ENCODE data around the gene KCNH1.

GRCh38 chr1:211101481-211101880, 32.5 kb downstream of the KCNH1 start:
- TF ChIP-seq, protein P1, sequence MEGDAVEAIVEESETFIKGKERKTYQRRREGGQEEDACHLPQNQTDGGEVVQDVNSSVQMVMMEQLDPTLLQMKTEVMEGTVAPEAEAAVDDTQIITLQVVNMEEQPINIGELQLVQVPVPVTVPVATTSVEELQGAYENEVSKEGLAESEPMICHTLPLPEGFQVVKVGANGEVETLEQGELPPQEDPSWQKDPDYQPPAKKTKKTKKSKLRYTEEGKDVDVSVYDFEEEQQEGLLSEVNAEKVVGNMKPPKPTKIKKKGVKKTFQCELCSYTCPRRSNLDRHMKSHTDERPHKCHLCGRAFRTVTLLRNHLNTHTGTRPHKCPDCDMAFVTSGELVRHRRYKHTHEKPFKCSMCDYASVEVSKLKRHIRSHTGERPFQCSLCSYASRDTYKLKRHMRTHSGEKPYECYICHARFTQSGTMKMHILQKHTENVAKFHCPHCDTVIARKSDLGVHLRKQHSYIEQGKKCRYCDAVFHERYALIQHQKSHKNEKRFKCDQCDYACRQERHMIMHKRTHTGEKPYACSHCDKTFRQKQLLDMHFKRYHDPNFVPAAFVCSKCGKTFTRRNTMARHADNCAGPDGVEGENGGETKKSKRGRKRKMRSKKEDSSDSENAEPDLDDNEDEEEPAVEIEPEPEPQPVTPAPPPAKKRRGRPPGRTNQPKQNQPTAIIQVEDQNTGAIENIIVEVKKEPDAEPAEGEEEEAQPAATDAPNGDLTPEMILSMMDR (IDR thresholded peaks at IDR 0.05; ENCODE audit: insufficient read depth, low read depth, low read length) = no peak
- TF ChIP-seq EZH2 (IDR thresholded peaks at IDR 0.05; ENCODE audit: insufficient read depth, low read length) = no peak

Data from astrocyte (in vitro differentiated cells and primary cell).